Right ventricle myocardium inferior (tissue), 1 donor: Measurements from ENCODE around the gene ARSJ. TPM values are rescaled to one million over a fixed set of nuclear protein-coding genes. Genes with fewer than 3 reads are reported as not detected.
"Not testable (repeated sequence)": the region's sequence is repeated elsewhere in the genome, so short reads cannot be mapped to it uniquely, and the experiment has no call there.

ENCODE experiments used
- ATAC-seq: fragments of 200-7000 bp; cut with Tn5 transposase; one replicate; pipeline ENCODE4 v1.9.1; 2020; ENCODE audit warnings: mild to moderate bottlenecking, moderate library complexity
- DNase-seq: peaks from one replicate; pipeline ENCODE4 v3.0.0; 2021; ENCODE audit errors: missing footprints
- intact Hi-C: fragments of 100-400 bp; cut with DNase I; formaldehyde crosslinking; loops from one replicate; pipeline ENCODE4 v1.11.0; 2022
- total RNA-seq: library from RNA; stranded (reverse); fragmentation: NEBNext Ultra II Directional; extraction: Animal tissue kit (Norgen Biotek cat#: 25700); gene quantifications from one replicate; pipeline ENCODE4 v1.2.1, GENCODE V29; 2021
- donor health status: DM: no; HTN: yes; CAD: no; lungs with severe emphysema.

Gene ARSJ
- total RNA-seq, 1 donor from 2014 or later: 0.54 TPM

- ATAC-seq, DNase-seq, intact Hi-C loops: not testable (repeated sequence)
Observed at GRCh38 chr4:113924706-113925105, 54.7 kb downstream of the ARSJ start.

- intact Hi-C loops: no loop called here
- no peak for ATAC-seq
- no peak for DNase-seq
Observed at GRCh38 chr4:113921089-113921794, 58.2 kb downstream of the ARSJ start.

GRCh38 chr4:113919611-113920010 lies 59.8 kb downstream of the ARSJ start:
- ATAC-seq (no peak), DNase-seq (no peak)
- intact Hi-C loops: no loop called here

GRCh38 chr4:113919145-113919544 lies 60.3 kb downstream of the ARSJ start:
- intact Hi-C loops: no loop called here
- DNase-seq (no peak), ATAC-seq (no peak)

GRCh38 chr4:113908829-113909228 lies 70.6 kb downstream of the ARSJ start:
- ATAC-seq (no peak), DNase-seq (no peak)
- intact Hi-C loops: no loop called here

GRCh38 chr4:113907559-113907958 lies 71.9 kb downstream of the ARSJ start:
- DNase-seq (no peak), ATAC-seq (no peak)
- intact Hi-C loops: no loop called here

GRCh38 chr4:113905301-113905700 lies 74.1 kb downstream of the ARSJ start:
- ATAC-seq (no peak), DNase-seq (no peak)
- intact Hi-C loops: no loop called here

GRCh38 chr4:113904877-113905276 lies 74.6 kb downstream of the ARSJ start:
- intact Hi-C loops: no loop called here
- ATAC-seq: no peak

GRCh38 chr4:113901994-113902787 lies 77.3 kb downstream of the ARSJ start:
- ATAC-seq (no peak), DNase-seq (no peak)
- intact Hi-C loops: no loop called here

More at GRCh38 chr4:113904877-113905276, 74.6 kb downstream of the ARSJ start:
- no peak for DNase-seq

- ATAC-seq (no peak), DNase-seq (no peak)
- intact Hi-C loops: loop anchor here (10.0 kb wide), 1 partner anchor 115 kb away; no protein-coding TSS in a partner anchor
Observed at GRCh38 chr4:113899271-113900070, 80.0 kb downstream of the ARSJ start.

GRCh38 chr4:113893546-113893945 lies 85.9 kb downstream of the ARSJ start:
- no peak for ATAC-seq
- intact Hi-C loops: loop anchor here (5.0 to 10.0 kb wide), 2 partner anchors 109 to 501 kb away; no protein-coding TSS in a partner anchor
- no peak for DNase-seq

GRCh38 chr4:113888006-113888405 lies 91.4 kb downstream of the ARSJ start:
- intact Hi-C loops: no loop called here
- DNase-seq (no peak), ATAC-seq (no peak)

- DNase-seq (no peak), ATAC-seq (no peak)
- intact Hi-C loops: no loop called here
Observed at GRCh38 chr4:113885291-113885690, 94.2 kb downstream of the ARSJ start.

GRCh38 chr4:113884655-113885054 lies 94.8 kb downstream of the ARSJ start:
- intact Hi-C loops: no loop called here
- ATAC-seq (no peak), DNase-seq (no peak)

GRCh38 chr4:113882668-113883067 lies 96.8 kb downstream of the ARSJ start:
- ATAC-seq (no peak), DNase-seq (no peak)
- intact Hi-C loops: no loop called here

- ATAC-seq (no peak), DNase-seq (no peak)
- intact Hi-C loops: no loop called here
Observed at GRCh38 chr4:113881256-113881655, 98.2 kb downstream of the ARSJ start.

GRCh38 chr4:113880240-113881028 lies 99.0 kb downstream of the ARSJ start:
- intact Hi-C loops: no loop called here
- peak; percentile 48 for ATAC-seq
- no peak for DNase-seq

GRCh38 chr4:113878668-113879067 lies 100.8 kb downstream of the ARSJ start:
- DNase-seq: no peak
- ATAC-seq: no peak
- intact Hi-C loops: no loop called here

- ATAC-seq (no peak), DNase-seq (no peak)
- intact Hi-C loops: no loop called here
Observed at GRCh38 chr4:113874480-113874879, 105.0 kb downstream of the ARSJ start.
